WTC11 (cell line): ENCODE data around the gene TMEM178B. TPM values are rescaled to one million over a fixed set of nuclear protein-coding genes. Genes with fewer than 3 reads are reported as not detected.

Source experiments
- ATAC-seq: fragments of 200-7000 bp; cut with Tn5 transposase; 2 replicates; pipeline ENCODE4 v1.10.0; 2021; ENCODE audit warnings: mild to moderate bottlenecking, moderate library complexity
- CTCF ChIA-PET: fragments of 300-600 bp; sonication (Branson Sonifier 250); formaldehyde crosslinking; loops from one replicate; lab custom pipeline; 2021; ENCODE audit warnings: antibody characterized with exemption; lab: Charles Lee
- POLR2A ChIA-PET: fragments of 350-600 bp; sonication (Branson Sonifier 250); formaldehyde crosslinking; loops from one replicate; lab custom pipeline; 2021; ENCODE audit warnings: antibody characterized with exemption; lab: Charles Lee
- DNase-seq: peaks from one replicate; pipeline ENCODE4 v3.0.0; 2021; ENCODE audit warnings: low spot score
- H3K27ac Mint-ChIP-seq: 2 replicates; pipeline ENCODE4 v1.8.0; 2021; ENCODE audit warnings: mixed read lengths
- H3K27me3 Mint-ChIP-seq: 2 replicates; pipeline ENCODE4 v1.8.0; 2021; ENCODE audit warnings: low read depth, mild to moderate bottlenecking, moderate library complexity, mixed read lengths
- H3K36me3 Mint-ChIP-seq: 2 replicates; pipeline ENCODE4 v1.8.0; 2021; ENCODE audit warnings: mixed read lengths
- H3K4me1 Mint-ChIP-seq: 2 replicates; pipeline ENCODE4 v1.8.0; 2022; ENCODE audit warnings: mixed read lengths
- H3K4me3 Mint-ChIP-seq: 2 replicates; pipeline ENCODE4 v1.8.0; 2021; ENCODE audit warnings: mild to moderate bottlenecking, moderate library complexity, mixed read lengths
- H3K9me3 Mint-ChIP-seq: 2 replicates; pipeline ENCODE4 v1.8.0; 2021; ENCODE audit warnings: mixed read lengths
- ELF4 ChIP-seq: sonication (generic); formaldehyde crosslinking; IDR thresholded peaks from 2 replicates; pipeline ENCODE4 v1.8.1; 2022; ENCODE audit warnings: low read depth, mild to moderate bottlenecking, moderate library complexity, missing genetic modification reagents
- FOXP1 ChIP-seq: sonication (generic); formaldehyde crosslinking; IDR thresholded peaks from 2 replicates; pipeline ENCODE4 v1.8.0; 2022; ENCODE audit warnings: missing genetic modification reagents, mild to moderate bottlenecking, moderate library complexity, borderline replicate concordance
- GABPB1 ChIP-seq: sonication (generic); formaldehyde crosslinking; IDR thresholded peaks from 2 replicates; pipeline ENCODE4 v1.8.1; 2023; ENCODE audit warnings: mild to moderate bottlenecking, missing genetic modification reagents
- IRF2 ChIP-seq: sonication (generic); formaldehyde crosslinking; IDR thresholded peaks from 2 replicates; pipeline ENCODE4 v1.8.0; 2022; ENCODE audit warnings: low read depth, missing genetic modification reagents, borderline replicate concordance
- MXD4 ChIP-seq: fragments of 250-450 bp; sonication (Bioruptor Pico); IDR thresholded peaks from 2 replicates; pipeline ENCODE4 v1.8.0; 2021; ENCODE audit warnings: mild to moderate bottlenecking, moderate library complexity, borderline replicate concordance
- MYBL2 ChIP-seq: sonication (generic); formaldehyde crosslinking; IDR thresholded peaks from 2 replicates; pipeline ENCODE4 v1.8.1; 2023; ENCODE audit warnings: mild to moderate bottlenecking, moderate library complexity, missing genetic modification reagents
- NFATC4 ChIP-seq: fragments of 250-450 bp; sonication (Bioruptor Pico); IDR thresholded peaks from 2 replicates; pipeline ENCODE4 v1.9.0; 2021; ENCODE audit warnings: mild to moderate bottlenecking
- TCF7 ChIP-seq: sonication (generic); formaldehyde crosslinking; IDR thresholded peaks from 2 replicates; pipeline ENCODE4 v1.8.0; 2022; ENCODE audit warnings: mild to moderate bottlenecking, low read depth, missing genetic modification reagents, moderate library complexity
- ZNF121 ChIP-seq: sonication (generic); formaldehyde crosslinking; IDR thresholded peaks from 2 replicates; pipeline ENCODE4 v1.8.0; 2023; ENCODE audit warnings: missing genetic modification reagents
- ZNF232 ChIP-seq: sonication (generic); formaldehyde crosslinking; IDR thresholded peaks from 2 replicates; pipeline ENCODE4 v1.8.0; 2022; ENCODE audit warnings: mild to moderate bottlenecking, missing genetic modification reagents
- ZNF396 ChIP-seq: fragments of 250-450 bp; sonication (Bioruptor Pico); IDR thresholded peaks from 2 replicates; pipeline ENCODE4 v1.8.0; 2021; ENCODE audit warnings: mild to moderate bottlenecking, moderate library complexity, borderline replicate concordance
- total RNA-seq: library from RNA; stranded (reverse); gene quantifications from 3 replicates; pipeline ENCODE4 v1.2.3, GENCODE V29; 2021
- TF ChIP-seq, protein P1 (sequence below): sonication (generic); formaldehyde crosslinking; IDR thresholded peaks from 2 replicates; pipeline ENCODE4 v1.8.0; 2022; ENCODE audit warnings: mild to moderate bottlenecking, missing genetic modification reagents
- TF ChIP-seq, protein P2 (sequence below): fragments of 250-450 bp; sonication (Bioruptor Pico); IDR thresholded peaks from 2 replicates; pipeline ENCODE4 v2.1.2; 2022; ENCODE audit warnings: mild to moderate bottlenecking, moderate library complexity
- TF ChIP-seq, protein P3 (sequence below): sonication (generic); formaldehyde crosslinking; IDR thresholded peaks from 2 replicates; pipeline ENCODE4 v1.8.1; 2022; ENCODE audit warnings: mild to moderate bottlenecking, moderate library complexity, missing genetic modification reagents
- TF ChIP-seq, protein P4 (sequence below): sonication (generic); formaldehyde crosslinking; conservative IDR thresholded peaks from 2 replicates; pipeline ENCODE4 v1.8.1; 2022; ENCODE audit warnings: mild to moderate bottlenecking, missing genetic modification reagents
- TF ChIP-seq, protein P5 (sequence below): sonication (generic); formaldehyde crosslinking; IDR thresholded peaks from 2 replicates; pipeline ENCODE4 v1.8.0; 2022; ENCODE audit warnings: mild to moderate bottlenecking, missing genetic modification reagents
- TF ChIP-seq, protein P6 (sequence below): fragments of 250-450 bp; sonication (Bioruptor Pico); conservative IDR thresholded peaks from 2 replicates; pipeline ENCODE4 v1.9.0; 2021; ENCODE audit warnings: mild to moderate bottlenecking
- TF ChIP-seq, protein P7 (sequence below): sonication (generic); formaldehyde crosslinking; IDR thresholded peaks from 2 replicates; pipeline ENCODE4 v1.8.1; 2023; ENCODE audit warnings: mild to moderate bottlenecking, missing genetic modification reagents
- TF ChIP-seq, protein P8 (sequence below): fragments of 250-450 bp; sonication (Bioruptor Pico); IDR thresholded peaks from 2 replicates; pipeline ENCODE4 v1.9.0; 2021; ENCODE audit warnings: mild to moderate bottlenecking, borderline replicate concordance

The TMEM178B gene
- total RNA-seq, 1 experiment from 2014 or later, result 20.4 TPM

DNA sequence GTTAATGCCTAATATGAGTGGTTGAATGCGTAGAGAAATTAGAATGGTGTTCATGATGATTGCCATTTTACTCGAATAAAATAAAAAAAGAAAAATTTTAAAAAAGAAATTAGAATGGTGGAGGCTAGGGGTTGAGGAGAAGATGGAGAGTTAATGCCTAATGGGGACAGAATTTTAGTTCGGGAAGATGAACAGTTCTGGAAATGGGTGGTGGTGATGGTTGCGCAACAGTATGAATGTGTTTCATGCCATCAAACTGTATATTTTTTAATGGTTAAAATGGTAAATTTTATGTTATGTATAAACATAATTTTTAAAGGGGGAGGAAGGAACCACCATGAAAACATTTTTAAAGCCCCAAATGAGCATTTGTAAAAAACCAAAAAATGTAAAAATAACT lies 337.3 kb downstream of the TMEM178B start:
- TF ChIP-seq ZNF232 (CRISPR knock-in tag), result no peak
- TF ChIP-seq GABPB1 (CRISPR knock-in tag), result no peak
- no peak for TF ChIP-seq ZNF396 (CRISPR knock-in tag)
- TF ChIP-seq, protein P1, sequence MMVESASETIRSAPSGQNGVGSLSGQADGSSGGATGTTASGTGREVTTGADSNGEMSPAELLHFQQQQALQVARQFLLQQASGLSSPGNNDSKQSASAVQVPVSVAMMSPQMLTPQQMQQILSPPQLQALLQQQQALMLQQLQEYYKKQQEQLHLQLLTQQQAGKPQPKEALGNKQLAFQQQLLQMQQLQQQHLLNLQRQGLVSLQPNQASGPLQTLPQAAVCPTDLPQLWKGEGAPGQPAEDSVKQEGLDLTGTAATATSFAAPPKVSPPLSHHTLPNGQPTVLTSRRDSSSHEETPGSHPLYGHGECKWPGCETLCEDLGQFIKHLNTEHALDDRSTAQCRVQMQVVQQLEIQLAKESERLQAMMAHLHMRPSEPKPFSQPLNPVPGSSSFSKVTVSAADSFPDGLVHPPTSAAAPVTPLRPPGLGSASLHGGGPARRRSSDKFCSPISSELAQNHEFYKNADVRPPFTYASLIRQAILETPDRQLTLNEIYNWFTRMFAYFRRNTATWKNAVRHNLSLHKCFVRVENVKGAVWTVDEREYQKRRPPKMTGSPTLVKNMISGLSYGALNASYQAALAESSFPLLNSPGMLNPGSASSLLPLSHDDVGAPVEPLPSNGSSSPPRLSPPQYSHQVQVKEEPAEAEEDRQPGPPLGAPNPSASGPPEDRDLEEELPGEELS (CRISPR knock-in tag), result no peak
- TF ChIP-seq FOXP1, result no peak
- no peak for TF ChIP-seq NFATC4
- no peak for TF ChIP-seq MYBL2 (CRISPR knock-in tag)
- TF ChIP-seq, protein P2, sequence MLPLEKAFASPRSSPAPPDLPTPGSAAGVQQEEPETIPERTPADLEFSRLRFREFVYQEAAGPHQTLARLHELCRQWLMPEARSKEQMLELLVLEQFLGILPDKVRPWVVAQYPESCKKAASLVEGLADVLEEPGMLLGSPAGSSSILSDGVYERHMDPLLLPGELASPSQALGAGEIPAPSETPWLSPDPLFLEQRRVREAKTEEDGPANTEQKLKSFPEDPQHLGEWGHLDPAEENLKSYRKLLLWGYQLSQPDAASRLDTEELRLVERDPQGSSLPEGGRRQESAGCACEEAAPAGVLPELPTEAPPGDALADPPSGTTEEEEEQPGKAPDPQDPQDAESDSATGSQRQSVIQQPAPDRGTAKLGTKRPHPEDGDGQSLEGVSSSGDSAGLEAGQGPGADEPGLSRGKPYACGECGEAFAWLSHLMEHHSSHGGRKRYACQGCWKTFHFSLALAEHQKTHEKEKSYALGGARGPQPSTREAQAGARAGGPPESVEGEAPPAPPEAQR (CRISPR knock-in tag), result no peak
- TF ChIP-seq, protein P3, sequence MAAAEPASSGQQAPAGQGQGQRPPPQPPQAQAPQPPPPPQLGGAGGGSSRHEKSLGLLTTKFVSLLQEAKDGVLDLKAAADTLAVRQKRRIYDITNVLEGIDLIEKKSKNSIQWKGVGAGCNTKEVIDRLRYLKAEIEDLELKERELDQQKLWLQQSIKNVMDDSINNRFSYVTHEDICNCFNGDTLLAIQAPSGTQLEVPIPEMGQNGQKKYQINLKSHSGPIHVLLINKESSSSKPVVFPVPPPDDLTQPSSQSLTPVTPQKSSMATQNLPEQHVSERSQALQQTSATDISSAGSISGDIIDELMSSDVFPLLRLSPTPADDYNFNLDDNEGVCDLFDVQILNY (CRISPR knock-in tag), result no peak
- no peak for TF ChIP-seq IRF2 (CRISPR knock-in tag)
- TF ChIP-seq, protein P4, sequence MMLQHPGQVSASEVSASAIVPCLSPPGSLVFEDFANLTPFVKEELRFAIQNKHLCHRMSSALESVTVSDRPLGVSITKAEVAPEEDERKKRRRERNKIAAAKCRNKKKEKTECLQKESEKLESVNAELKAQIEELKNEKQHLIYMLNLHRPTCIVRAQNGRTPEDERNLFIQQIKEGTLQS, result no peak
- TF ChIP-seq, protein P5, sequence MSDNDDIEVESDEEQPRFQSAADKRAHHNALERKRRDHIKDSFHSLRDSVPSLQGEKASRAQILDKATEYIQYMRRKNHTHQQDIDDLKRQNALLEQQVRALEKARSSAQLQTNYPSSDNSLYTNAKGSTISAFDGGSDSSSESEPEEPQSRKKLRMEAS (CRISPR knock-in tag), result no peak
- TF ChIP-seq, protein P6, sequence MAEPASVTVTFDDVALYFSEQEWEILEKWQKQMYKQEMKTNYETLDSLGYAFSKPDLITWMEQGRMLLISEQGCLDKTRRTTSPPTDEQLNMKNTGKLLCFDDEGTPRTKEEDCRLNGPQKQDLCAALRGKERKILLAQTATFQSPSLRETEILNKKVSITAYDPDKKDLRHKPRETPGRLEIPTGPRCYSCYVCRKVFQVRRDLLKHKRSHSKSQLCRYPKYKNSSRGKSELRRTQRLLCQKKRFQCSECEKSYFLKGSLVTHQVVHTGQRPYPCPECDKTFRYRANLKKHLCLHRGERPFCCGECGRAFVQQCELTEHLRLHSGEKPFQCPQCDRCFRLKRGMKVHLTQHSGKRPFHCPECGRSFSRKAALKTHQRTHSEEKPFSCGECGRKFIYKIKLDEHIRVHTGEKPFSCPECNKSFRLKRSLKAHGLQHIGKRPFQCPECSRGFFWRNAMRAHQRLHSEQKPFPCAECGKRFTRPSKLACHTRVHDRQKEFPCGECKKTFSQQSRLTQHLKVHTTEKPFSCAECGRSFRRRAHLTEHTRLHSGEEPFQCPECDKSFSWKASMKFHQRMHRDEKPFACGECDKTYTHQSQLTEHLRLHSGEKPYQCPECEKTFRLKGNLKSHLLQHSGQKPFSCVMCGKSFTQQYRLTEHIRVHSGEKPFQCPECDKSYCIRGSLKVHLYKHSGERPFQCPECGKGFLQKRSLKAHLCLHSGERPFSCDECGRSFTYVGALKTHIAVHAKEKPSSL (CRISPR knock-in tag), result no peak
- TF ChIP-seq, all 79 proteins: peak for 0
- Mint-ChIP-seq H3K4me3 (no peak overlapping the region), H3K27ac (no peak overlapping the region), H3K4me1 (peaks cover 71% of the 10 kb centered on the region), H3K9me3 (no peaks in the 10 kb centered on the region), H3K36me3 (no peaks in the 10 kb centered on the region), H3K27me3 (no peaks in the 10 kb centered on the region)
- DNase-seq (no peak), ATAC-seq (no peak)
- POLR2A ChIA-PET, result no interaction called here
- CTCF ChIA-PET, result no interaction called here

DNA sequence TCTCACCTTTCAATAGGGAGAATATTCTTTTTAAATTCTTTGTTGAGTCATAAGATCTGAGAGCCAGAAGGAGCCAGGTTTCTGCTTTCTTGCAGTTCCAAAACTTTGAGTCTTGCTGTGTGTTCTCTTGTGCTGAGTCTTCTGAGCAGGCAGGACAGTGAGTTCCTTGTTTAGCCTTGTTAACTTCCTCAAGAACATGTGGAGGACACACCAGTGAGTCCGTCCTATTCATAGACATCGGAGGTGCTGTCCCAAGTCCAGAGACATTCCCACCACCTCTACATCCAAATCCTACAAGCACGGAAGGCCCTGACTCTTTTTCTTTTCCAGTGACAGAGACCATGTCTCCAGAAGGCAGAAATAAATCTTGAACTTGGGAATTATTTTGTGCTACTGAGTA lies 342.1 kb downstream of the TMEM178B start:
- ChIA-PET POLR2A (no interaction called here), CTCF (no interaction called here)
- Mint-ChIP-seq H3K36me3 (no peaks in the 10 kb centered on the region), H3K4me1 (peaks cover 35% of the 10 kb centered on the region), H3K4me3 (no peak overlapping the region), H3K27me3 (no peaks in the 10 kb centered on the region), H3K9me3 (no peaks in the 10 kb centered on the region), H3K27ac (0 out of 2 replicates have a peak overlapping the region, but pooled peaks have one; percentile 31)
- no peak for ATAC-seq
- DNase-seq, result no peak
- TF ChIP-seq, protein P7, sequence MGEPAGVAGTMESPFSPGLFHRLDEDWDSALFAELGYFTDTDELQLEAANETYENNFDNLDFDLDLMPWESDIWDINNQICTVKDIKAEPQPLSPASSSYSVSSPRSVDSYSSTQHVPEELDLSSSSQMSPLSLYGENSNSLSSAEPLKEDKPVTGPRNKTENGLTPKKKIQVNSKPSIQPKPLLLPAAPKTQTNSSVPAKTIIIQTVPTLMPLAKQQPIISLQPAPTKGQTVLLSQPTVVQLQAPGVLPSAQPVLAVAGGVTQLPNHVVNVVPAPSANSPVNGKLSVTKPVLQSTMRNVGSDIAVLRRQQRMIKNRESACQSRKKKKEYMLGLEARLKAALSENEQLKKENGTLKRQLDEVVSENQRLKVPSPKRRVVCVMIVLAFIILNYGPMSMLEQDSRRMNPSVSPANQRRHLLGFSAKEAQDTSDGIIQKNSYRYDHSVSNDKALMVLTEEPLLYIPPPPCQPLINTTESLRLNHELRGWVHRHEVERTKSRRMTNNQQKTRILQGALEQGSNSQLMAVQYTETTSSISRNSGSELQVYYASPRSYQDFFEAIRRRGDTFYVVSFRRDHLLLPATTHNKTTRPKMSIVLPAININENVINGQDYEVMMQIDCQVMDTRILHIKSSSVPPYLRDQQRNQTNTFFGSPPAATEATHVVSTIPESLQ, result no peak
- TF ChIP-seq ELF4 (CRISPR knock-in tag) (no peak), MYBL2 (CRISPR knock-in tag) (no peak), TCF7 (CRISPR knock-in tag) (no peak), ZNF121 (CRISPR knock-in tag) (no peak), MXD4 (CRISPR knock-in tag) (no peak), IRF2 (CRISPR knock-in tag) (no peak)
- TF ChIP-seq, protein P8, sequence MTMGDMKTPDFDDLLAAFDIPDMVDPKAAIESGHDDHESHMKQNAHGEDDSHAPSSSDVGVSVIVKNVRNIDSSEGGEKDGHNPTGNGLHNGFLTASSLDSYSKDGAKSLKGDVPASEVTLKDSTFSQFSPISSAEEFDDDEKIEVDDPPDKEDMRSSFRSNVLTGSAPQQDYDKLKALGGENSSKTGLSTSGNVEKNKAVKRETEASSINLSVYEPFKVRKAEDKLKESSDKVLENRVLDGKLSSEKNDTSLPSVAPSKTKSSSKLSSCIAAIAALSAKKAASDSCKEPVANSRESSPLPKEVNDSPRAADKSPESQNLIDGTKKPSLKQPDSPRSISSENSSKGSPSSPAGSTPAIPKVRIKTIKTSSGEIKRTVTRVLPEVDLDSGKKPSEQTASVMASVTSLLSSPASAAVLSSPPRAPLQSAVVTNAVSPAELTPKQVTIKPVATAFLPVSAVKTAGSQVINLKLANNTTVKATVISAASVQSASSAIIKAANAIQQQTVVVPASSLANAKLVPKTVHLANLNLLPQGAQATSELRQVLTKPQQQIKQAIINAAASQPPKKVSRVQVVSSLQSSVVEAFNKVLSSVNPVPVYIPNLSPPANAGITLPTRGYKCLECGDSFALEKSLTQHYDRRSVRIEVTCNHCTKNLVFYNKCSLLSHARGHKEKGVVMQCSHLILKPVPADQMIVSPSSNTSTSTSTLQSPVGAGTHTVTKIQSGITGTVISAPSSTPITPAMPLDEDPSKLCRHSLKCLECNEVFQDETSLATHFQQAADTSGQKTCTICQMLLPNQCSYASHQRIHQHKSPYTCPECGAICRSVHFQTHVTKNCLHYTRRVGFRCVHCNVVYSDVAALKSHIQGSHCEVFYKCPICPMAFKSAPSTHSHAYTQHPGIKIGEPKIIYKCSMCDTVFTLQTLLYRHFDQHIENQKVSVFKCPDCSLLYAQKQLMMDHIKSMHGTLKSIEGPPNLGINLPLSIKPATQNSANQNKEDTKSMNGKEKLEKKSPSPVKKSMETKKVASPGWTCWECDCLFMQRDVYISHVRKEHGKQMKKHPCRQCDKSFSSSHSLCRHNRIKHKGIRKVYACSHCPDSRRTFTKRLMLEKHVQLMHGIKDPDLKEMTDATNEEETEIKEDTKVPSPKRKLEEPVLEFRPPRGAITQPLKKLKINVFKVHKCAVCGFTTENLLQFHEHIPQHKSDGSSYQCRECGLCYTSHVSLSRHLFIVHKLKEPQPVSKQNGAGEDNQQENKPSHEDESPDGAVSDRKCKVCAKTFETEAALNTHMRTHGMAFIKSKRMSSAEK (CRISPR knock-in tag), result no peak
- TF ChIP-seq, protein P6 (CRISPR knock-in tag), result no peak
